Measurements from ENCODE around the gene GLTP.
A peak's percentile ranks its signal among the peaks of the same experiment; 100 is the strongest.

Gene GLTP

DNA sequence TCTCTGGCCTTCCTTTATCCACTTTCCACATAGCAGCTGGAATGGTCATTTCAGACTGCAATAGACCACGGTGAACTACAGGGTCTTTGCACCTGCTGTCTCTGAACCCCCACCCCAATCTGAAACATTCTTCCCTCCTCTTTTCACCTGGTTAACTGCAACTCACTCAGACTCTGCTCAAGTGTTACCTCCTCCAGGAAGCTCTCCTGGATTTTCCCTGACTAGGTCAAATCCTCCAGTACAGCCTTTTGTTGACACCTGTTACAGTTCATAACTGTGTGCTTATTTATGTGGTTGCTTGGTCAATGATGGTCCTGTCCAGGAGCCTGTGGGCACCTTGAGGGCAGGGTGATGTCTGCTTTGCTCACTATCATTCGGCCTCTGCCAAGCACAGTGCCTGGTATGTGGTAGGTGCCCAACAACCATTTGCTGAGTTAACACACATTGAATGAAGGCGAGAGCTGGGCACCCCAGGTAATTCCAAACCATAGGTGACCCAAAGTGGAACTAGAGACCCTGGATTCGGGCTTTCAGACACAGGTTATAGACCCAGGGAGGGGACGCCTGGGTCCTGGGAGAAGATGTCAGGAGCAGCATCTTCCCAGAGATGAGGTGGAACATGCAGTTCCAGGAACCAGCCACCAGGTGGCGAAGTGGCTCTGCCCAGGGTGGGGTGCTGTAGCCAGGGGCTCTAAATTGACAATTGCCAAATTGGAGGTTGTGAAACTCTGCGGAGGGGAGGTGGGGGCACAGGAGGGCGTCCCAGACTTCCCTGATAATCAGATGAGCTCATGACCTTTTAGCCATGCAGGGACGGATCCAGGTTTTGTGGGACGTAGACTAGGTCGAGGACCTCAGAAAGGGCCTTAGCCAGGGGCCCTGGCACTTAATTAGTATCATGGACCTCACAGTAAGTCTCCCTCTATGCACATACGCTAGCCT, 75.2 kb downstream of the GLTP start:
- DNase-seq (ENCODE audit: extremely low read depth, low read depth), result peak; percentile 14
- TF ChIP-seq, protein P1, sequence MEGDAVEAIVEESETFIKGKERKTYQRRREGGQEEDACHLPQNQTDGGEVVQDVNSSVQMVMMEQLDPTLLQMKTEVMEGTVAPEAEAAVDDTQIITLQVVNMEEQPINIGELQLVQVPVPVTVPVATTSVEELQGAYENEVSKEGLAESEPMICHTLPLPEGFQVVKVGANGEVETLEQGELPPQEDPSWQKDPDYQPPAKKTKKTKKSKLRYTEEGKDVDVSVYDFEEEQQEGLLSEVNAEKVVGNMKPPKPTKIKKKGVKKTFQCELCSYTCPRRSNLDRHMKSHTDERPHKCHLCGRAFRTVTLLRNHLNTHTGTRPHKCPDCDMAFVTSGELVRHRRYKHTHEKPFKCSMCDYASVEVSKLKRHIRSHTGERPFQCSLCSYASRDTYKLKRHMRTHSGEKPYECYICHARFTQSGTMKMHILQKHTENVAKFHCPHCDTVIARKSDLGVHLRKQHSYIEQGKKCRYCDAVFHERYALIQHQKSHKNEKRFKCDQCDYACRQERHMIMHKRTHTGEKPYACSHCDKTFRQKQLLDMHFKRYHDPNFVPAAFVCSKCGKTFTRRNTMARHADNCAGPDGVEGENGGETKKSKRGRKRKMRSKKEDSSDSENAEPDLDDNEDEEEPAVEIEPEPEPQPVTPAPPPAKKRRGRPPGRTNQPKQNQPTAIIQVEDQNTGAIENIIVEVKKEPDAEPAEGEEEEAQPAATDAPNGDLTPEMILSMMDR (IDR thresholded peaks at IDR 0.05; ENCODE audit: low read depth, low read length, missing control alignments), result peak; percentile 99
- H3K4me3 ChIP-seq (replicated peaks; ENCODE audit: low read depth, low read length), result no peak overlapping the region

DNA sequence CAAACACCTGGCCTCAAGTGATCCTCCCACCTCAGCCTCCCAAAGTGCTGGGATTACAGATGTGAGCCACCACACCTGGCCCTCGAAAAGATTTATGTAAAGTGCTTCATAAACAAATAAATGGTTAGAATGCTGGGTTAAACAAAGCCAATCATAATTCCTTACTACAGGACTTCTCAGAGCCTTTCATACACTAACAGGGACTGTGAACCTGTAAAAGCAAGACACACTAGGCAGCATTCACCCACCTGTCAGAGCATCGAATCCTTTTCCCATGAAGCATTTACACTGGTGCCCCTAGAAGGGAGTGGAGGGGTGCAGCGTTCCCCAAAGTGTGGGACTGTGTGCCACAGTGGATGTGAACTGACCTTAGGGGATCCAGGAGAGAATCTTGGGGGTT, 76.7 kb downstream of the GLTP start:
- TF ChIP-seq, protein P1 (IDR thresholded peaks at IDR 0.05; ENCODE audit: low read depth, low read length, missing control alignments), result no peak
- no peak for DNase-seq (ENCODE audit: extremely low read depth, low read depth)
- no peak overlapping the region for H3K4me3 ChIP-seq (replicated peaks; ENCODE audit: low read depth, low read length)

DNA sequence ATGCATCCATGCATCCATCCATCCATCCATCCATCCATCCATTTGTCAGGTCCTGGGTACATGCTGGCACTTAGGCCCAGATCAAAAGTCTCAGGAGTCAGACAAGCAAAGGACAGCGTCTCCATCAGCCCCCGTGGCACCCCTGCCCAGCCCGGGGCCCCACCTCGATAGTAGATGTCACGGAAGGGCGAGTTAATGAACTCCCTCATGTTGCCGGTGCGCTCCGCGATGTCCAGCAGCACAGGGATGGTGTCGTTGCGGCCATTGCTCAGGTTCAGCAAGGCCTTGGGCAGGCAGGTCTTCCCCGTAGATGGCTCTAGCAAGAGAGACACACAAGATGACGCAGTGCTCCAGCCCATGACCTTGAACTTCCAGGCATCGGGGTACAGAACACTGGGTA, 77.5 kb downstream of the GLTP start:
- no peak overlapping the region for H3K4me3 ChIP-seq (replicated peaks; ENCODE audit: low read depth, low read length)
- no peak for DNase-seq (ENCODE audit: extremely low read depth, low read depth)
- TF ChIP-seq, protein P1 (IDR thresholded peaks at IDR 0.05; ENCODE audit: low read depth, low read length, missing control alignments), result no peak
